ENCODE data around the gene SLC12A4. TPM values are rescaled to one million over a fixed set of nuclear protein-coding genes. Genes with fewer than 3 reads are reported as not detected.

The SLC12A4 gene
- total and polyA plus RNA-seq, 8 donors = 5.7 to 136 (median 20.1) TPM

DNA sequence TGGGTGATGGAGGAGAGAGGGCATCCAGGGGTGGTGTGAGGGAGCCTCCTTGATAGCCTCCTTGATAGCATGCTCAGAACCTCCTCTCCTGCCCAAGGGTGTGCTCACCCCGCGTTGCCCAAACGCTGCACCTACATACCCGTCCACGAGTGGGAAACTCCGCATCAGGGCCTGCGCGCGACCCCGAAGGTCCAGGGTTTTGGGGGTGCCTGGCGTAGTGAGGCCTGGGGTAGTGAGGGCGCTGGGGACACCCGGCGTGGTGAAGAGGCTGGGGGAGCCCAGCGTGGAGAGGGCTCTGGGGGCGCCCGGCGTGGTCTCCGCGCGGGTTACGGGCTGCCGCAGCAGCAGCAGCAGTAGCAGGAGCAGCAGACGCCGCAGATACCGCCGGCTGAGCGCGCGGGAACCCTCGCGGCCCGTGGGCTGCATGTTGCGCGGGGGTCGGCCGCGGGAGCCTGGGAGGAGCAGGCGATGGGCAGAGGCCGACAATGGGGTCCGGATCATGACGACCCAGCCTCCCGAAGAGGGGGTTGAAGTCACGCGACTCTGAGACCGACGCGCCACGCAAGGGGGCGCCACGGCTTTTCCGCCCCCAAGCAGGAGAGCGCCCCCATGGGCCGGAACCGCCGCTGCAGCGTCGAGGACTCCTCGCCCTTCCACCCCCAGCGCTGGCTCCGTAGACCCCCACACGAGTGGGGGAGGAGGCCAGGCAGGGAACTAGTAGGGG is 11.7 kb upstream of the SLC12A4 start, which contains the start of gene DPEP3:
DPEP3 (minus strand) TSS at position 545 of the 724 bp plus-strand sequence; CDS start at position 426, 119 bp downstream.
- Histone ChIP-seq H3K36me3 (no peaks in the 10 kb centered on the region), H3K27ac (no peak within 1 kb of the TSS), H3K9me3 (no peaks in the 10 kb centered on the region), H3K4me1 (peaks cover 0 to 14% (median 3%) of the 10 kb centered on the region in 4 donors), H3K4me3 (no peak within 1 kb of the TSS), H3K27me3 (peaks cover 0 to 14% (median 7%) of the 10 kb centered on the region in 3 donors)
- intact Hi-C loops (cut with DNase I; ENCODE audit: low total_unique reads) = no loop called here
- no peak for DNase-seq
- WGBS, 5 donors = 0 to 68% (median 61%) methylated on average over 1 to 62 of the region's 62 CpGs
- TF ChIP-seq EP300 (IDR thresholded peaks at IDR 0.05) = no peak
- TF ChIP-seq, protein P1, sequence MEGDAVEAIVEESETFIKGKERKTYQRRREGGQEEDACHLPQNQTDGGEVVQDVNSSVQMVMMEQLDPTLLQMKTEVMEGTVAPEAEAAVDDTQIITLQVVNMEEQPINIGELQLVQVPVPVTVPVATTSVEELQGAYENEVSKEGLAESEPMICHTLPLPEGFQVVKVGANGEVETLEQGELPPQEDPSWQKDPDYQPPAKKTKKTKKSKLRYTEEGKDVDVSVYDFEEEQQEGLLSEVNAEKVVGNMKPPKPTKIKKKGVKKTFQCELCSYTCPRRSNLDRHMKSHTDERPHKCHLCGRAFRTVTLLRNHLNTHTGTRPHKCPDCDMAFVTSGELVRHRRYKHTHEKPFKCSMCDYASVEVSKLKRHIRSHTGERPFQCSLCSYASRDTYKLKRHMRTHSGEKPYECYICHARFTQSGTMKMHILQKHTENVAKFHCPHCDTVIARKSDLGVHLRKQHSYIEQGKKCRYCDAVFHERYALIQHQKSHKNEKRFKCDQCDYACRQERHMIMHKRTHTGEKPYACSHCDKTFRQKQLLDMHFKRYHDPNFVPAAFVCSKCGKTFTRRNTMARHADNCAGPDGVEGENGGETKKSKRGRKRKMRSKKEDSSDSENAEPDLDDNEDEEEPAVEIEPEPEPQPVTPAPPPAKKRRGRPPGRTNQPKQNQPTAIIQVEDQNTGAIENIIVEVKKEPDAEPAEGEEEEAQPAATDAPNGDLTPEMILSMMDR (IDR thresholded peaks at IDR 0.05) = peak in 2 of 7 experiments; percentile 7

DNA sequence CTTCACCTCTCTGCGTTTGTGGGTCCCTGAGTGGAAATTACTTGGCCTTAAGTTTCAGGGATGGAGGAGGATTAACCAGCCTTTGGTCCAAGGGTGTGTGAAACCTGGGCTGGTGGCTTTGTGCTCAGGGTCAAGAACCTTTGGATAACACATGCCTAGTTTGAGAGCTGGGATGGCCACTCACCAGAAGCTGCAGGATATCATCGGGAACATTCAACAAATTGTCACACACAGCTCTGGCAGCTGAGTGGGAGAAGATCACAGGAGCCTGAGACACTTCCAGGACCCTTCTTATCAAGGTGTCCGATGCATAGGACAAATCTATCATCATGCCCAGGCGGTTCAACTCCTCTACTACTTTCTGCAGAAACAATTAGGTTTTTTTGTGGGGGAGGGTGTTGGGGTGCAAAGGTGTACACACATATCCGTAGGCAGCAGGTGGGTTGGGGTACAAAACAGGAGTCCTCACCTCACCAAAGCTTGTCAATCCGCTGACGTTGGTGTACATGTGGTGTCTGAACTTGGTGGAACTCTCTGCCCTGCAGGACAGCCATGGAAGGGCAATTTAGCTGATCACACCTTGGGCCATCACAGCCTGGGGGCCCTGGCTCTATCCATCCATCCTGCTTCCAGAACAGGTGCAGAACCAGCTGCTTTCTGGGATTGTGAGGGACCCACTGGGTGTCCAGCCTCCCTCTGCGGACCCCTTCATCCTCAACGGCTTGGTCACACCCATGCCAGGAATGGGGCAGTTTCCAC is 9.2 kb upstream of the SLC12A4 start:
- no peak overlapping the region for H3K4me3 ChIP-seq
- intact Hi-C loops (cut with DNase I; ENCODE audit: low total_unique reads) = no loop called here
- no peak for DNase-seq

DNA sequence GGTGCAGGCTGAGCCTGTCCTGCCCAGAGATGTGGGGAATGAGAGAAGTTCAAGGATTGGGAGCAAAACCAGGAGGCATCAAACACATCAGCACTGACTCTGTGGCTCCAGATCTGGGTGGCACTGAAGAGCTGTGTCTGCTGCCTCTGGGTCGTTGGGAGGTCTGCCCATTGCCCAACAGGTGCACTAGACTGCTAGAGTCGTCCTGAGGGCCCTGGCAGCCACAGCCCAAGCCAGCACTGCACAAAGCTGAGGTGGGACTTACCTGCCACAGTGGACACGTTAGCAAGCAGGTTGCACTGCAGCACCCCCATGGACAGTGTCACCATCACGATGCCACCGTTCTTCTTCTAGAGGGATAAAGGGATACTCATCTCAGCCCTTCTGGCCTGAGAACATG is 8.6 kb upstream of the SLC12A4 start:
- H3K4me3 ChIP-seq = no peak overlapping the region
- H3K4me1 ChIP-seq = no peaks in the 10 kb centered on the region
- no peak for TF ChIP-seq EP300 (IDR thresholded peaks at IDR 0.05)
- TF ChIP-seq POLR2A (IDR thresholded peaks at IDR 0.05) = no peak
- TF ChIP-seq, protein P1 (IDR thresholded peaks at IDR 0.05) = no peak
- no peak for TF ChIP-seq POLR2AphosphoS5 (IDR thresholded peaks at IDR 0.05)
- 58 to 76% (median 63%) methylated on average over 4 to 5 of the region's 5 CpGs for WGBS, 5 donors
- intact Hi-C loops (cut with DNase I; ENCODE audit: low total_unique reads) = no loop called here
- no peak for DNase-seq
- no peak overlapping the region for H3K27ac ChIP-seq
- H3K27me3 ChIP-seq = peaks cover 0 to 14% (median 7%) of the 10 kb centered on the region in 3 donors
- H3K36me3 ChIP-seq = no peaks in the 10 kb centered on the region
- H3K9me3 ChIP-seq = no peaks in the 10 kb centered on the region

More for the DNA sequence above, 9.2 kb upstream of the SLC12A4 start:
- Histone ChIP-seq H3K4me1 (no peaks in the 10 kb centered on the region), H3K9me3 (no peaks in the 10 kb centered on the region), H3K36me3 (no peaks in the 10 kb centered on the region), H3K27ac (no peak overlapping the region), H3K27me3 (peaks cover 0 to 14% (median 7%) of the 10 kb centered on the region in 3 donors)
- WGBS, 5 donors = 75 to 85% (median 81%) methylated on average over 9 of the region's 9 CpGs
- TF ChIP-seq EP300 (IDR thresholded peaks at IDR 0.05) (no peak), POLR2AphosphoS5 (IDR thresholded peaks at IDR 0.05) (no peak), POLR2A (IDR thresholded peaks at IDR 0.05) (no peak)
- TF ChIP-seq, protein P1 (IDR thresholded peaks at IDR 0.05) = no peak

DNA sequence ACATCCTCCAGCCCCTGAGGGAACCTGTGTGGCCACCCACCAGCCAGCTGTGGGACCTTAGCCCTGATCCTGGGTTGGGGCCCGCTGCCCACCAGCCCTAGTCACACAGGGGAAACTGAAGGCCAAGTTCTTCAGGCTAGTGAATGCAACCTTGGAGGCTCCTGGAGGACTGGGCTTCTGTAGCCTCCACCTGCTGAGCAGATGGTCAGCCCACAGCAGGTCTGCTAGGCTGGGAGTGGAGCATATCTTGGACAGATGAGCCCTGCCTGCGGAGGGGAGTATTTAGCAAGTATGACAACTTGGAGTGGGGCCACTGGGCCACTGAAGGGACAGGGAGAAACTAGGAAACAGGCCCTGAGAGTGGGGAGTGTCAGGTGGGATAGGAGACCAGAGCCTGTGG is 7.8 kb upstream of the SLC12A4 start:
- Histone ChIP-seq H3K4me3 (no peak overlapping the region), H3K27me3 (peaks cover 0 to 14% (median 7%) of the 10 kb centered on the region in 3 donors), H3K9me3 (no peaks in the 10 kb centered on the region), H3K36me3 (no peaks in the 10 kb centered on the region), H3K27ac (no peak overlapping the region), H3K4me1 (no peaks in the 10 kb centered on the region)
- 90 to 100% (median 94%) methylated on average over 2 of the region's 2 CpGs for WGBS, 5 donors
- DNase-seq = no peak
- TF ChIP-seq POLR2AphosphoS5 (IDR thresholded peaks at IDR 0.05) (no peak), EP300 (IDR thresholded peaks at IDR 0.05) (no peak), POLR2A (IDR thresholded peaks at IDR 0.05) (no peak)
- TF ChIP-seq, protein P1 (IDR thresholded peaks at IDR 0.05) = no peak
- intact Hi-C loops (cut with DNase I; ENCODE audit: low total_unique reads) = no loop called here

Data from stomach (tissue), 9 donors.